GM23248 (cell line): ENCODE data around the gene NCOA6. TPM values are rescaled to one million over a fixed set of nuclear protein-coding genes. Genes with fewer than 3 reads are reported as not detected.

Source experiments
- DNase-seq: peaks from one replicate; pipeline ENCODE4 v3.0.0-alpha.2; 2015
- H2AFZ ChIP-seq: fragments of 200-600 bp; sonication (generic); 2 replicates; pipeline ENCODE4 v1.6.1; 2016; ENCODE audit warnings: antibody characterized with exemption
- H3F3A ChIP-seq: fragments of 200-600 bp; sonication (generic); 2 replicates; pipeline ENCODE4 v1.6.1; 2016; ENCODE audit warnings: mild to moderate bottlenecking, antibody characterized with exemption, mixed run types; ENCODE audit not compliant: insufficient read depth
- H3K27ac ChIP-seq: fragments of 200-600 bp; sonication (generic); 2 replicates; pipeline ENCODE4 v1.5.1; 2016; ENCODE audit warnings: mild to moderate bottlenecking
- H3K27me3 ChIP-seq: fragments of 200-600 bp; sonication (generic); replicated peaks from 2 replicates; pipeline ENCODE4 v1.6.1; 2016; ENCODE audit warnings: mild to moderate bottlenecking; ENCODE audit not compliant: insufficient read depth
- H3K36me3 ChIP-seq: fragments of 200-600 bp; sonication (generic); 2 replicates; pipeline ENCODE4 v1.6.1; 2016; ENCODE audit warnings: low read depth, mild to moderate bottlenecking
- H3K4me1 ChIP-seq: fragments of 200-600 bp; sonication (generic); 2 replicates; pipeline ENCODE4 v1.6.1; 2016; ENCODE audit warnings: mild to moderate bottlenecking; ENCODE audit not compliant: insufficient read depth
- H3K4me2 ChIP-seq: fragments of 200-600 bp; sonication (generic); one replicate; pipeline ENCODE4 v1.6.1; 2016; ENCODE audit warnings: mild to moderate bottlenecking; ENCODE audit not compliant: unreplicated experiment
- H3K4me3 ChIP-seq: fragments of 200-600 bp; sonication (generic); 2 replicates; pipeline ENCODE4 v1.5.1; 2016; ENCODE audit warnings: mild to moderate bottlenecking
- H3K79me2 ChIP-seq: fragments of 200-600 bp; sonication (generic); 2 replicates; pipeline ENCODE4 v1.6.1; 2016; ENCODE audit warnings: mild to moderate bottlenecking; ENCODE audit not compliant: insufficient read depth
- H3K9ac ChIP-seq: fragments of 200-600 bp; sonication (generic); 2 replicates; pipeline ENCODE4 v1.6.1; 2016; ENCODE audit warnings: mild to moderate bottlenecking
- H3K9me2 ChIP-seq: fragments of 200-600 bp; sonication (generic); 2 replicates; pipeline ENCODE4 v1.6.1; 2016; ENCODE audit warnings: mixed run types, mild to moderate bottlenecking, moderate library complexity; ENCODE audit not compliant: insufficient read depth
- H3K9me3 ChIP-seq: fragments of 200-600 bp; sonication (generic); one replicate; pipeline ENCODE4 v1.6.1; 2017; ENCODE audit warnings: low read depth
- H4K20me1 ChIP-seq: fragments of 200-600 bp; sonication (generic); 2 replicates; pipeline ENCODE4 v1.6.0; 2016; ENCODE audit not compliant: insufficient read depth
- EZH2 ChIP-seq: fragments of 200-600 bp; sonication (generic); IDR thresholded peaks from 2 replicates; pipeline ENCODE4 v1.6.1; 2018; ENCODE audit warnings: antibody characterized with exemption, mild to moderate bottlenecking; ENCODE audit not compliant: insufficient read depth, poor library complexity, severe bottlenecking
- EZH2phosphoT487 ChIP-seq: fragments of 200-600 bp; sonication (generic); IDR thresholded peaks from 2 replicates; pipeline ENCODE4 v1.6.1; 2018; ENCODE audit warnings: antibody characterized with exemption, moderate library complexity, mild to moderate bottlenecking, low read depth; ENCODE audit not compliant: insufficient read depth
- WGBS, 2 experiments: methylation state at CpG; one replicate each; pipeline ENCODE4 v1.1.6; 2015 to 2017; ENCODE audit warnings: low lambda C conversion rate in 2 of 2, low coverage in 1 of 2; ENCODE audit errors: missing lambda C conversion rate in 2 of 2; 5-methylcytosine and 5-hydroxymethylcytosine counted together
- in situ Hi-C: fragments of 300-500 bp; cut with MboI; formaldehyde crosslinking; loops from 2 replicates; pipeline ENCODE4 v1.15.0; 2020
- polyA plus RNA-seq: library from polyadenylated mRNA; unstranded; fragments of >200 nt; fragmentation: Nextera tagmentation; extraction: Ambion mirVana; gene quantifications from 2 replicates; pipeline ENCODE4 v1.2.1, GENCODE V29; 2016
- total RNA-seq: library from RNA; depleted of rRNA; stranded (reverse); fragments of >200 nt; shearing (Covaris generic); gene quantifications from 2 replicates; pipeline ENCODE4 v1.2.3, GENCODE V29; 2014

NCOA6 gene
- total and polyA plus RNA-seq, 2 experiments from 2014 or later: 6.6 to 12.6 TPM

- in situ Hi-C loops: no loop called here
- TF ChIP-seq EZH2phosphoT487: no peak
- peaks cover 62% of the 10 kb centered on the region for H3K36me3 ChIP-seq
These were observed 78.8 kb downstream of the NCOA6 start for GRCh38 chr20:34746674-34747073.

GRCh38 chr20:34744847-34745246, 80.6 kb downstream of the NCOA6 start:
- in situ Hi-C loops: no loop called here
- peaks cover 50% of the 10 kb centered on the region for H3K36me3 ChIP-seq
- H3K27me3 ChIP-seq: no peaks in the 10 kb centered on the region

More at GRCh38 chr20:34746674-34747073, 78.8 kb downstream of the NCOA6 start:
- no peak overlapping the region for H3K9ac ChIP-seq
- H3F3A ChIP-seq: no peaks in the 10 kb centered on the region
- H3K27me3 ChIP-seq: no peaks in the 10 kb centered on the region
- H3K4me1 ChIP-seq: no peaks in the 10 kb centered on the region
- H2AFZ ChIP-seq: no peak overlapping the region
- H3K4me2 ChIP-seq: no peak overlapping the region
- no peak overlapping the region for H3K4me3 ChIP-seq
- H3K9me2 ChIP-seq: no peaks in the 10 kb centered on the region
- H3K9me3 ChIP-seq: no peaks in the 10 kb centered on the region
- no peak overlapping the region for H3K27ac ChIP-seq
- no peaks in the 10 kb centered on the region for H3K79me2 ChIP-seq
- DNase-seq: no peak
- H4K20me1 ChIP-seq: no peaks in the 10 kb centered on the region
- WGBS, 2 experiments: 75 to 87% methylated on average over 3 of the region's 3 CpGs

GRCh38 chr20:34744340-34744739, 81.1 kb downstream of the NCOA6 start:
- Histone ChIP-seq H2AFZ (no peak overlapping the region), H3K79me2 (no peaks in the 10 kb centered on the region), H3K27ac (no peak overlapping the region), H3K9me3 (no peaks in the 10 kb centered on the region), H3K36me3 (peaks cover 45% of the 10 kb centered on the region), H3K9me2 (no peaks in the 10 kb centered on the region), H3K27me3 (no peaks in the 10 kb centered on the region), H3K4me1 (no peaks in the 10 kb centered on the region), H3F3A (no peaks in the 10 kb centered on the region), H3K9ac (no peak overlapping the region), H3K4me2 (no peak overlapping the region), H3K4me3 (no peak overlapping the region), H4K20me1 (no peaks in the 10 kb centered on the region)
- no peak for DNase-seq
- in situ Hi-C loops: no loop called here
- TF ChIP-seq EZH2phosphoT487 (no peak), EZH2 (no peak)
- WGBS, 2 experiments: 90% methylated on average over 3 of the region's 3 CpGs

More at GRCh38 chr20:34744847-34745246, 80.6 kb downstream of the NCOA6 start:
- H3K9ac ChIP-seq: no peak overlapping the region
- no peak for TF ChIP-seq EZH2phosphoT487
- H3F3A ChIP-seq: no peaks in the 10 kb centered on the region
- no peak overlapping the region for H3K4me2 ChIP-seq
- H3K9me2 ChIP-seq: no peaks in the 10 kb centered on the region
- no peaks in the 10 kb centered on the region for H3K79me2 ChIP-seq
- no peak for DNase-seq
- H3K4me1 ChIP-seq: no peaks in the 10 kb centered on the region
- H3K4me3 ChIP-seq: no peak overlapping the region
- no peak overlapping the region for H2AFZ ChIP-seq
- no peak overlapping the region for H3K27ac ChIP-seq
- WGBS, 2 experiments: 48 to 71% methylated on average over 1 of the region's 1 CpG
- no peaks in the 10 kb centered on the region for H3K9me3 ChIP-seq
- no peaks in the 10 kb centered on the region for H4K20me1 ChIP-seq

- H3K27me3 ChIP-seq: no peaks in the 10 kb centered on the region
- H3K9me3 ChIP-seq: no peaks in the 10 kb centered on the region
- no peak overlapping the region for H3K9ac ChIP-seq
- H3K36me3 ChIP-seq: peaks cover 38% of the 10 kb centered on the region
- no peak overlapping the region for H2AFZ ChIP-seq
- no peaks in the 10 kb centered on the region for H4K20me1 ChIP-seq
- no peaks in the 10 kb centered on the region for H3K4me1 ChIP-seq
- no peak for DNase-seq
- no peaks in the 10 kb centered on the region for H3K9me2 ChIP-seq
- no peak overlapping the region for H3K4me2 ChIP-seq
- 93 to 100% methylated on average over 1 of the region's 1 CpG for WGBS, 2 experiments
- TF ChIP-seq EZH2 (no peak), EZH2phosphoT487 (no peak)
- H3K27ac ChIP-seq: no peak overlapping the region
- H3F3A ChIP-seq: no peaks in the 10 kb centered on the region
- in situ Hi-C loops: no loop called here
- H3K79me2 ChIP-seq: no peaks in the 10 kb centered on the region
- no peak overlapping the region for H3K4me3 ChIP-seq
These were observed 82.4 kb downstream of the NCOA6 start for GRCh38 chr20:34743039-34743438.

GRCh38 chr20:34736106-34736735, 89.2 kb downstream of the NCOA6 start:
- Histone ChIP-seq H2AFZ (no peak overlapping the region), H3K79me2 (no peaks in the 10 kb centered on the region), H3K4me3 (no peak overlapping the region), H3K9me2 (no peaks in the 10 kb centered on the region), H3K9ac (no peak overlapping the region), H4K20me1 (no peaks in the 10 kb centered on the region; the same call in 1 of the 2 replicates), H3K4me2 (no peak overlapping the region), H3K4me1 (no peaks in the 10 kb centered on the region), H3K27me3 (no peaks in the 10 kb centered on the region), H3F3A (no peaks in the 10 kb centered on the region), H3K27ac (no peak overlapping the region), H3K36me3 (peaks cover 15% of the 10 kb centered on the region), H3K9me3 (no peaks in the 10 kb centered on the region)
- 68 to 70% methylated on average over 6 of the region's 6 CpGs for WGBS, 2 experiments
- in situ Hi-C loops: no loop called here
- TF ChIP-seq EZH2: no peak
- TF ChIP-seq EZH2phosphoT487: no peak
- DNase-seq: no peak
